Measurements from ENCODE around the gene MRPL19.

The MRPL19 gene

DNA sequence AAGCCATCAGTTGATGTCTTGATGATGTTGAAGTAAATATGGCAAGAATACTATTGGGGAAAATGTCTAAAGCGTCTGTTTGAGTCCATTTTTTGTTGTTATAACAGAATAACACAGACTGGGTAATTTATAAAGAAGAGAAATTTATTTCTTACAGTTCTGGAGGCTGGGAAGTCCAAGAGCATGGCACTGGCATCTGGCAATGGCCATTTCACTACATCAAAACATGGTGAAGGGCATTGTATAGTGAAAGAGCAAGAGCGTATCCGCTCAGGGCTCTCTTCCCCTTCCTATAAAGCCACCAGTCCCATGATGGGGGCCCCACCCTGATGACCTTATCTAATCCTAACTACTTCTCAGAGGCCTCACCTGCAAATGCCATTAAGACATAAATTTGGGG, 29.6 kb upstream of the MRPL19 start:
- intact Hi-C loops (cut with DNase I; ENCODE audit: low total_unique reads) = no loop called here
- DNase-seq = no peak
- Histone ChIP-seq H3K27me3 (no peaks in the 10 kb centered on the region), H3K4me1 (no peaks in the 10 kb centered on the region), H3K4me3 (no peak overlapping the region), H3K27ac (no peak overlapping the region), H3K36me3 (no peaks in the 10 kb centered on the region), H3K9me3 (no peaks in the 10 kb centered on the region)
- TF ChIP-seq, protein P1, sequence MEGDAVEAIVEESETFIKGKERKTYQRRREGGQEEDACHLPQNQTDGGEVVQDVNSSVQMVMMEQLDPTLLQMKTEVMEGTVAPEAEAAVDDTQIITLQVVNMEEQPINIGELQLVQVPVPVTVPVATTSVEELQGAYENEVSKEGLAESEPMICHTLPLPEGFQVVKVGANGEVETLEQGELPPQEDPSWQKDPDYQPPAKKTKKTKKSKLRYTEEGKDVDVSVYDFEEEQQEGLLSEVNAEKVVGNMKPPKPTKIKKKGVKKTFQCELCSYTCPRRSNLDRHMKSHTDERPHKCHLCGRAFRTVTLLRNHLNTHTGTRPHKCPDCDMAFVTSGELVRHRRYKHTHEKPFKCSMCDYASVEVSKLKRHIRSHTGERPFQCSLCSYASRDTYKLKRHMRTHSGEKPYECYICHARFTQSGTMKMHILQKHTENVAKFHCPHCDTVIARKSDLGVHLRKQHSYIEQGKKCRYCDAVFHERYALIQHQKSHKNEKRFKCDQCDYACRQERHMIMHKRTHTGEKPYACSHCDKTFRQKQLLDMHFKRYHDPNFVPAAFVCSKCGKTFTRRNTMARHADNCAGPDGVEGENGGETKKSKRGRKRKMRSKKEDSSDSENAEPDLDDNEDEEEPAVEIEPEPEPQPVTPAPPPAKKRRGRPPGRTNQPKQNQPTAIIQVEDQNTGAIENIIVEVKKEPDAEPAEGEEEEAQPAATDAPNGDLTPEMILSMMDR (IDR thresholded peaks at IDR 0.05) = no peak

DNA sequence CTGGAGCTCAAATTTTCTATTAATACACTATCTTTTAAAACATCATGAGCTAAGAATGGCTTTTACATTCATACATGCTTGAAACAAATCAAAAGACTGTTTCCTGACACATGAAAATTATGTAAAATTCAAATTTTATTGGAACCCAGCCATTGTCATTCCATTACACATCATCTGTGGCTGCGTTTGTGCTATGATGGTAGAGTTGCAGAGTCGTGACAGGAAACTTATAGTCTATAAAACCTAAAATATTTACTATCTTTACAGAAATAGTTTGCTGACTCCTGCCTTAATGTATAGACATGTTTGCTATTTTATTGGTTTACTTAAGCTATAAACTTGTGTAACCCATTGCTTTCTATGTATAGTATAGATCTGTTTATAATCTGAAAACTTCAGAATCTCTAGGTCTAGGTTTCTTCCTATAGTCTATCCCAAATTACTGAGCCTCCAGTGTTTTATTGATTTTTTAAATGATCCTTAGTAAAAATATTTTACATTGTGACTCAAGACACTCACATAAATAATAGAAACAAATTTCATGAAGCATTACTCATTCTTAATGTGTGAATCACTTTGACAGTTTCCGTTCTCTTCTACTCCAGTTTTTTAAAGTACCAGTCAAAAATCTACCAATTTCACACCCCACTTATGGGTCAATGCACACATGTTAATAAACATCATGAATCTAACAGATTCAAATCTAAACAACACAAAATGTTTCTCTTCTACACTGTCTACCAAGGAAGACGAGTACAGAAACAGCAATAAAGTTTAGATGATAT, 26.4 kb upstream of the MRPL19 start:
- TF ChIP-seq, protein P1 (IDR thresholded peaks at IDR 0.05) = no peak

DNA sequence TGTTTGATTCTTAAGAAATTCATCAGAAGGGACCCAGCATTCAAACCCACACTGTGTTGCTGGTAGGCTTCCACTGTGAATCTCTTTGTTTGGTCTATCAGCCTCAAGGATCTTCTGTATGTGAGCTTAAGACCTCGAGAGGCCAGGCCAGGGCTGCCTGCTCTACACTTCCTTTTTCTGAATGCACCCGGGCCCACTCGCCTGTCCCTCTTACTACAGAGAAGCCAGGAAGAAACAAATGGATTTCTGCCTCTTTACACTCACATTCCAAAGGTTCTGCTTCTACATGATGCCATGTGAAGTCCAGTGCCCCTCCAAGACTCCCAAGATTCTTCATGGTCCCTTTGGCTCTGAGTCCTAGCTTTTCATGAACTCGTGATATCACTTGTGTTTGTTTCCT, 25.4 kb upstream of the MRPL19 start:
- intact Hi-C loops (cut with DNase I; ENCODE audit: low total_unique reads) = no loop called here
- no peak for DNase-seq

More for the DNA sequence above, 26.4 kb upstream of the MRPL19 start:
- intact Hi-C loops (cut with DNase I; ENCODE audit: low total_unique reads) = no loop called here
- Histone ChIP-seq H3K4me3 (no peak overlapping the region), H3K36me3 (no peaks in the 10 kb centered on the region), H3K27me3 (peaks cover 0 to 6% of the 10 kb centered on the region in 2 donors), H3K27ac (no peak overlapping the region), H3K9me3 (no peaks in the 10 kb centered on the region), H3K4me1 (no peaks in the 10 kb centered on the region)
- no peak for DNase-seq

DNA sequence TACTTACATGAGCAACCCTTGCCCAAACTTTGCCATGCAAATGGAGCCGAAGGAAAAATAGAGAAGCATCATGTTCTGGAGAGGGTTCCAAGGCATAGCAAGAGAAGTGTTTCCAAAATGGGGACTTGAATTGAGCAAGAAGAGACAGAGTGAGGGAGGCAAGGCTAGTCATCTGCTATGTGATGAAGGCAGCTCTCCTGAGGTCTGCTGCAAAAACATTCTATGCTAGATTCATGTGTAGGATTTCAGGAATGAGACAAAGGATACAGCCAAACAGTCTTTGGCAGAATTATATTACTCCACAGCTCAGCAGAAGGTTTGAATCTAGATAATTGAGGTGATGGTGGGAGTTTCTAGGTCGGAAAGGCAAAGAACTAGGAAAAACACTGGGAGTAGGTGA, 24.1 kb upstream of the MRPL19 start:
- no peak overlapping the region for H3K4me3 ChIP-seq
- no peak overlapping the region for H3K27ac ChIP-seq
- no peaks in the 10 kb centered on the region for H3K36me3 ChIP-seq
- no peak for DNase-seq
- H3K4me1 ChIP-seq = no peaks in the 10 kb centered on the region
- intact Hi-C loops (cut with DNase I; ENCODE audit: low total_unique reads) = no loop called here
- peaks cover 0 to 9% of the 10 kb centered on the region in 2 donors for H3K27me3 ChIP-seq
- no peaks in the 10 kb centered on the region for H3K9me3 ChIP-seq
- TF ChIP-seq, protein P1 (IDR thresholded peaks at IDR 0.05) = no peak

More for the DNA sequence above, 25.4 kb upstream of the MRPL19 start:
- no peaks in the 10 kb centered on the region for H3K9me3 ChIP-seq
- no peaks in the 10 kb centered on the region for H3K36me3 ChIP-seq
- no peaks in the 10 kb centered on the region for H3K4me1 ChIP-seq
- H3K4me3 ChIP-seq = no peak overlapping the region
- peaks cover 0 to 6% of the 10 kb centered on the region in 2 donors for H3K27me3 ChIP-seq
- no peak overlapping the region for H3K27ac ChIP-seq
- TF ChIP-seq, protein P1 (IDR thresholded peaks at IDR 0.05) = no peak

DNA sequence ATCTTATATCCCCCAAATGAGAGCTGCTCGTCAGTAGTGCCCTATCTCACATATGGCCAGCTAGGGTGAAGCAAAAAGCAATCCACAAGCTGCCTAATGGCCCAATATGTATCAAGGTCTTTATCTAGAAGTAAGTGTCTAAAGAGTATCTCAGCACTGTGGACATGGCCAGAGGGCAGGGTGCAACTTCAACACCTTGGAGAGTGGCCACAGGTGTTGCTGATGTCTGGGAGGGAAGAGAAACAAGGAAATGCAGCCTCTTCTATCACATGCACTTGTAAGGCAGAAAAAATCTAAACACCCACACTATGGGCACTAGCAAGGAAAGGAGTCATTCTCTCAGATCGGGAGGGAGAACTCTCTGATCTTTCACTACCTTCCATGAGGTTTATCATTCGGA, 23.7 kb upstream of the MRPL19 start:
- Histone ChIP-seq H3K4me1 (no peaks in the 10 kb centered on the region), H3K4me3 (no peak overlapping the region)
- intact Hi-C loops (cut with DNase I; ENCODE audit: low total_unique reads) = no loop called here

More for the DNA sequence above, 23.7 kb upstream of the MRPL19 start:
- TF ChIP-seq, protein P1 (IDR thresholded peaks at IDR 0.05) = no peak
- no peak for DNase-seq
- Histone ChIP-seq H3K27me3 (peaks cover 0 to 9% of the 10 kb centered on the region in 2 donors), H3K36me3 (no peaks in the 10 kb centered on the region), H3K27ac (no peak overlapping the region), H3K9me3 (no peaks in the 10 kb centered on the region)
